ENCODE data around the gene MAZ. TPM values are rescaled to one million over a fixed set of nuclear protein-coding genes. Genes with fewer than 3 reads are reported as not detected.

MAZ gene
- total and polyA plus RNA-seq, 2 of the 13 experiments (the other 11 are each of a cell fraction or from before 2014, with no cell fraction given) = 203 to 277 TPM

- TF ChIP-seq HNF1A (IDR thresholded peaks at IDR 0.05; ENCODE audit: low read depth) (no peak), HNF1A (CRISPR knock-in tag; IDR thresholded peaks at IDR 0.05; ENCODE audit: borderline replicate concordance) (0 out of 2 replicates have a peak, but pooled peaks have one; percentile 34), ETV6 (CRISPR knock-in tag; conservative IDR thresholded peaks at IDR 0.05) (peak; percentile 40; the same call in 1 of the 2 replicates), JUND (CRISPR knock-in tag; IDR thresholded peaks at IDR 0.05) (0 out of 2 replicates have a peak, but pooled peaks have one; percentile 21), ZNF746 (CRISPR knock-in tag; IDR thresholded peaks at IDR 0.05) (peak; percentile 82), ZNF510 (CRISPR knock-in tag; IDR thresholded peaks at IDR 0.05; ENCODE audit: low read depth) (0 out of 2 replicates have a peak, but pooled peaks have one; percentile 41), YY1 (IDR thresholded peaks at IDR 0.05; ENCODE audit: insufficient read depth, insufficient replicate concordance, low read depth, low read length) (peak; percentile 53), PHF8 (CRISPR knock-in tag; IDR thresholded peaks at IDR 0.05) (peak; percentile 71), THRA (CRISPR knock-in tag; IDR thresholded peaks at IDR 0.05; ENCODE audit: borderline replicate concordance) (0 out of 2 replicates have a peak, but pooled peaks have one; percentile 9), E2F1 (CRISPR knock-in tag; IDR thresholded peaks at IDR 0.05) (peak; percentile 63)
These were observed 504 bp downstream of the MAZ start (continued) for GRCh38 chr16:29806641-29807425.

Data from HepG2 (cell line).